B cell (primary cell): Measurements from ENCODE around the gene NXPE3.

ENCODE experiments used
- CTCF ChIP-seq: fragments of 200-600 bp; IDR thresholded peaks from one replicate; pipeline ENCODE4 v1.8.0; 2022; ENCODE audit warnings: antibody characterized with exemption, mild to moderate bottlenecking
- EZH2 ChIP-seq: IDR thresholded peaks from 2 replicates; pipeline ENCODE4 v1.6.1; 2012; ENCODE audit warnings: borderline replicate concordance, low read depth, mild to moderate bottlenecking, moderate library complexity, low read length; ENCODE audit not compliant: insufficient read depth, poor library complexity, severe bottlenecking

GRCh38 chr3:101851072-101851770 lies 72.2 kb downstream of the NXPE3 start:
- TF ChIP-seq CTCF, result no peak
- TF ChIP-seq EZH2, result no peak
